Adrenal gland (tissue), 12 donors: ENCODE measurements around the gene PRKN. TPM values are rescaled to one million over a fixed set of nuclear protein-coding genes. Genes with fewer than 3 reads are reported as not detected.

ENCODE experiments used
- DNase-seq, 7 donors: peaks; one replicate each; pipeline ENCODE4 v3.0.0-alpha.2; 2019 to 2020
- H3K27ac ChIP-seq, 5 donors: fragments of 200-600 bp; sonication (generic) in 4 of 5; 1 replicate in 3 of 5; 2 replicates in 2 of 5; pipeline versions ENCODE4 v1.5.1 to v1.8.0; 2016 to 2020; ENCODE audit warnings: mild to moderate bottlenecking in 1 of 5
- H3K27me3 ChIP-seq: fragments of 200-600 bp; 2 replicates; pipeline ENCODE4 v1.8.0; 2021
- H3K36me3 ChIP-seq, 2 donors: fragments of 200-600 bp; replicated peaks in 1 of 2; 1 replicate in 1 of 2; 2 replicates in 1 of 2; pipeline versions ENCODE4 v1.5.1 to v1.8.0; 2018 to 2022
- H3K4me1 ChIP-seq, 2 donors: fragments of 200-600 bp; replicated peaks in 1 of 2; 1 replicate in 1 of 2; 2 replicates in 1 of 2; pipeline versions ENCODE4 v1.5.1 to v1.8.0; 2018 to 2021
- H3K4me3 ChIP-seq, 4 donors: fragments of 200-600 bp; sonication (generic) in 3 of 4; one replicate each; pipeline ENCODE4 v1.5.1; 2016 to 2018
- H3K9me3 ChIP-seq, 3 donors: fragments of 200-600 bp; sonication (generic) in 1 of 3; replicated peaks in 1 of 3; 1 replicate in 2 of 3; 2 replicates in 1 of 3; pipeline versions ENCODE4 v1.5.1 to v1.8.0; 2016 to 2021
- CTCF ChIP-seq, 6 experiments: fragments of 450-650 bp in 4 of 6; fragments of 200-600 bp in 2 of 6; sonication (generic) in 1 of 6; IDR thresholded peaks; 1 replicate in 5 of 6; 2 replicates in 1 of 6; pipeline versions ENCODE4 v1.5.1 to v1.8.0; 2016 to 2021; ENCODE audit warnings: antibody characterized with exemption in 6 of 6, mild to moderate bottlenecking in 2 of 6, moderate library complexity in 1 of 6
- POLR2A ChIP-seq, 2 donors: fragments of 450-650 bp; IDR thresholded peaks; one replicate each; pipeline ENCODE4 v1.6.1; 2017; ENCODE audit warnings: antibody characterized with exemption in 2 of 2, mild to moderate bottlenecking in 2 of 2, moderate library complexity in 1 of 2
- WGBS, 4 donors: extraction: QIAGEN DNeasy Blood & Tissue Kit in 2 of 4; methylation state at CpG; one replicate each; pipeline versions ENCODE4 v1.1.5 to v1.1.7; 2013 to 2017; 5-methylcytosine and 5-hydroxymethylcytosine counted together
- intact Hi-C, 2 donors: fragments of 100-400 bp; cut with DNase I; formaldehyde crosslinking; loops; one replicate each; pipeline versions ENCODE4 v1.14.1 to v1.15.0; 2022 to 2023
- polyA plus RNA-seq, 3 donors: library from polyadenylated mRNA; stranded (reverse); fragments of 200-250 nt in 2 of 3; fragments of 350-450 nt in 1 of 3; fragmentation: Illumina TruSeq in 1 of 3; extraction: RNeasy Lipid Tissue Mini Kit (QIAGEN cat#74804) in 1 of 3; gene quantifications; one replicate each; pipeline ENCODE4 v1.2.3, GENCODE V29; 2013 to 2014
- total RNA-seq, 9 donors: library from RNA; depleted of rRNA in 4 of 9; stranded (reverse); fragments of >200 nt in 4 of 9; fragments of 120-200 nt in 1 of 9; fragmentation: NEBNext Ultra II Directional in 1 of 9; extraction: Animal tissue kit (Norgen Biotek cat#: 25700) in 1 of 9; gene quantifications; one replicate each; pipeline versions ENCODE4 v1.1.0 to v1.2.4, GENCODE V29; 2013 to 2023
- donor health status: healthy with polysubstance abuse.
- donor health status: Bipolar disorder and iron deficiency.
- donor health status: DM: yes; HTN: yes; CAD: no.
- donor health status: DM: no; HTN: no; CAD: no.
- donor health status: DM: no; HTN: no; CAD: no.
- donor health status: DM: yes; HTN: yes; CAD: no.

PRKN gene
- total and polyA plus RNA-seq, 12 donors, result 1.9 to 159 (median 13.3) TPM

- 94 to 98% (median 96%) methylated on average over 9 of the region's 9 CpGs for WGBS, 4 donors
- no peak overlapping the region for H3K4me3 ChIP-seq
- DNase-seq, result no peak
- no peaks in the 10 kb centered on the region for H3K9me3 ChIP-seq
- intact Hi-C loops, result no loop called here
- no peak overlapping the region for H3K27ac ChIP-seq
- no peak for TF ChIP-seq CTCF (IDR thresholded peaks at IDR 0.05)
- TF ChIP-seq POLR2A (IDR thresholded peaks at IDR 0.05), result no peak
- H3K27me3 ChIP-seq, result no peaks in the 10 kb centered on the region
- no peaks in the 10 kb centered on the region for H3K36me3 ChIP-seq
- H3K4me1 ChIP-seq, result no peaks in the 10 kb centered on the region
Measured at GRCh38 chr6:162063666-162064065, 663.9 kb downstream of the PRKN start.

- no peaks in the 10 kb centered on the region for H3K27me3 ChIP-seq
- intact Hi-C loops, result no loop called here
- H3K36me3 ChIP-seq, result no peaks in the 10 kb centered on the region
- DNase-seq, result no peak
- 89 to 93% (median 91%) methylated on average over 11 of the region's 11 CpGs for WGBS, 4 donors
- no peak overlapping the region for H3K27ac ChIP-seq
- H3K9me3 ChIP-seq, result no peaks in the 10 kb centered on the region
- H3K4me1 ChIP-seq, result no peaks in the 10 kb centered on the region
- TF ChIP-seq CTCF (IDR thresholded peaks at IDR 0.05) (no peak), POLR2A (IDR thresholded peaks at IDR 0.05) (no peak)
- H3K4me3 ChIP-seq, result no peak overlapping the region
Measured at GRCh38 chr6:162058281-162058875, 669.2 kb downstream of the PRKN start.

DNA sequence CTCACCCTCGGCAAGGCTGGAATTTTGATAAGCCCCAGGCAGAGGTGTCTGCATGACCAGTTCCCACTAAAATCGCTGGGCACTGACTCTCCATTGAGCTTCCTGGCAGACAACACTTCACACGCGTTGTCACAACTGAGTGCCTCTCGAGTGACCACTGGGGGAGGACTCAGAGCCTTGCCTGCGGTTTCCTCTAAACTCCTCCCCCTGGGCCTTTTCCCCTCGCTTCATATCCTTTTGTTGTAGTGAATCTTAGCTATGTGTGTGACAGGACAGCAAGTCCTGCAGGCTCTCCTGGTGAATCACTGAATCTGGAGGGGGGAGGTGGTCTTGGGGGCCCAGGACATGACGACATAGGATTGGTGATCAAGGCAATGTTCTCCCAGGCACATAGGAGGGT is 670.8 kb downstream of the PRKN start:
- 52 to 62% (median 61%) methylated on average over 8 of the region's 8 CpGs for WGBS, 4 donors

GRCh38 chr6:162056061-162056460 is 671.5 kb downstream of the PRKN start:
- Histone ChIP-seq H3K4me3 (no peak overlapping the region), H3K27me3 (no peaks in the 10 kb centered on the region), H3K4me1 (no peaks in the 10 kb centered on the region), H3K36me3 (no peaks in the 10 kb centered on the region), H3K9me3 (no peaks in the 10 kb centered on the region), H3K27ac (no peak overlapping the region)
- DNase-seq, result no peak
- 93 to 98% (median 95%) methylated on average over 11 of the region's 11 CpGs for WGBS, 4 donors
- intact Hi-C loops, result no loop called here
- TF ChIP-seq POLR2A (IDR thresholded peaks at IDR 0.05) (no peak), CTCF (IDR thresholded peaks at IDR 0.05) (no peak)

More for the DNA sequence above, 670.8 kb downstream of the PRKN start:
- Histone ChIP-seq H3K4me3 (no peak overlapping the region), H3K27me3 (no peaks in the 10 kb centered on the region), H3K36me3 (no peaks in the 10 kb centered on the region), H3K27ac (no peak overlapping the region), H3K9me3 (no peaks in the 10 kb centered on the region), H3K4me1 (no peaks in the 10 kb centered on the region)
- no peak for DNase-seq
- intact Hi-C loops, result no loop called here
- TF ChIP-seq CTCF (IDR thresholded peaks at IDR 0.05) (no peak), POLR2A (IDR thresholded peaks at IDR 0.05) (no peak)
